DMS 273 (cell line): Measurements from ENCODE around the gene NCEH1.

Experiments
- DNase-seq: peaks from one replicate; lab custom pipeline; 2025; ENCODE audit not compliant: unreplicated experiment; lab: John Stamatoyannopoulos, UW

The NCEH1 gene

GRCh38 chr3:172591125-172591605 lies 119.7 kb downstream of the NCEH1 start:
- DNase-seq: no peak

- DNase-seq: no peak
These were observed 124.4 kb downstream of the NCEH1 start for GRCh38 chr3:172586436-172586835.

GRCh38 chr3:172585954-172586353 lies 124.9 kb downstream of the NCEH1 start:
- no peak for DNase-seq

GRCh38 chr3:172582712-172583111 lies 128.2 kb downstream of the NCEH1 start:
- DNase-seq: no peak

- DNase-seq: no peak
These were observed 129.1 kb downstream of the NCEH1 start for GRCh38 chr3:172581757-172582166.

GRCh38 chr3:172580680-172581401 lies 130.0 kb downstream of the NCEH1 start:
- DNase-seq: no peak
